GM13976 (cell line): ENCODE measurements around the gene NKAIN2.
A peak's percentile ranks its signal among the peaks of the same experiment; 100 is the strongest.
"Not testable (repeated sequence)": the region's sequence is repeated elsewhere in the genome, so short reads cannot be mapped to it uniquely, and the experiment has no call there.

Source experiments
- DNase-seq: peaks from one replicate; pipeline ENCODE4 v3.0.0; 2012; ENCODE audit warnings: low spot score
- in situ Hi-C: fragments of 300-500 bp; cut with MboI; formaldehyde crosslinking; loops from one replicate; pipeline ENCODE4 v1.12.0; 2022; ENCODE audit warnings: low sequenced_read_pairs, mixed read lengths, inconsistent platforms; ENCODE audit not compliant: unreplicated experiment
- TF ChIP-seq, protein P1 (sequence below): IDR thresholded peaks from 2 replicates; pipeline ENCODE4 v1.5.1; 2012; ENCODE audit warnings: borderline replicate concordance, mild to moderate bottlenecking; ENCODE audit not compliant: insufficient read depth; ENCODE audit errors: extremely low read depth, missing control alignments, control extremely low read depth

The NKAIN2 gene

DNA sequence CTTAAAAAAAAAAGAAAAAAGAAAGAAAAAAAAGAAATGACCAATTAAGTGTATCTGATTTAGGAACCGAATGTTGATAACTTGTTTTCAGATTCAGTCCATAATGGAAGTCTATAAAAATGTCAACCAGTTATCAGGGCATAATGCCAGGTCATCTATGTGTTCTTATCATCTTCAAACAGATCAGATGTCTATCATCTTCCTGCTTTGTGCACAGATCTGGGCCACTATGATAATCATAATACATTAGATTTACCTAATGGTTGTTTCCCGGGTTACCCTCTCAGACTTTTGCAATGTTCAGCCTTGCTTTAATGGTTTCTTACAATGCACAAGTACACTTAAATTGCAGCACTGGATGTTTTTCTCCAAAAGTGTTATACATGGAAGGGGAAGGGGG is 100.6 kb downstream of the NKAIN2 start:
- TF ChIP-seq, protein P1, sequence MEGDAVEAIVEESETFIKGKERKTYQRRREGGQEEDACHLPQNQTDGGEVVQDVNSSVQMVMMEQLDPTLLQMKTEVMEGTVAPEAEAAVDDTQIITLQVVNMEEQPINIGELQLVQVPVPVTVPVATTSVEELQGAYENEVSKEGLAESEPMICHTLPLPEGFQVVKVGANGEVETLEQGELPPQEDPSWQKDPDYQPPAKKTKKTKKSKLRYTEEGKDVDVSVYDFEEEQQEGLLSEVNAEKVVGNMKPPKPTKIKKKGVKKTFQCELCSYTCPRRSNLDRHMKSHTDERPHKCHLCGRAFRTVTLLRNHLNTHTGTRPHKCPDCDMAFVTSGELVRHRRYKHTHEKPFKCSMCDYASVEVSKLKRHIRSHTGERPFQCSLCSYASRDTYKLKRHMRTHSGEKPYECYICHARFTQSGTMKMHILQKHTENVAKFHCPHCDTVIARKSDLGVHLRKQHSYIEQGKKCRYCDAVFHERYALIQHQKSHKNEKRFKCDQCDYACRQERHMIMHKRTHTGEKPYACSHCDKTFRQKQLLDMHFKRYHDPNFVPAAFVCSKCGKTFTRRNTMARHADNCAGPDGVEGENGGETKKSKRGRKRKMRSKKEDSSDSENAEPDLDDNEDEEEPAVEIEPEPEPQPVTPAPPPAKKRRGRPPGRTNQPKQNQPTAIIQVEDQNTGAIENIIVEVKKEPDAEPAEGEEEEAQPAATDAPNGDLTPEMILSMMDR, result no peak
- no peak for DNase-seq
- in situ Hi-C loops, result no loop called here

DNA sequence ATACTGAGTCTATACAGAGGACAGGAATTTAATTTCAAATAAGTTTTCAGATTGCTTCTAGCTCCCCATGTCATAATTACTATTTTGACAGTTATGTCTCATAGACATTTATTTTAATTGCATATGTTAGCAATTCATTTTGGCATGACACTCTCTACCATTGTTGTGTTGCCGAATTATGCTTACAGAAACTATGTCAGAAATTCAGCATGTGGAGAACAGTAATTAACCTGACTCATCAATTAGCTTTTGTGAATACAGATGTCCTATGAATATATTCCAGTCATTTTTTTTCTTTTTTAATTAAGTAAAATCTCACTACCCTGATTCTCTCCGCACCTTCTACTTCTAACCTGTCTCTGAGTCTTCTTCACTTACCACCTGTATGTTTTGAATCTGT is 105.1 kb downstream of the NKAIN2 start:
- in situ Hi-C loops, result no loop called here
- TF ChIP-seq, protein P1, result no peak
- no peak for DNase-seq

DNA sequence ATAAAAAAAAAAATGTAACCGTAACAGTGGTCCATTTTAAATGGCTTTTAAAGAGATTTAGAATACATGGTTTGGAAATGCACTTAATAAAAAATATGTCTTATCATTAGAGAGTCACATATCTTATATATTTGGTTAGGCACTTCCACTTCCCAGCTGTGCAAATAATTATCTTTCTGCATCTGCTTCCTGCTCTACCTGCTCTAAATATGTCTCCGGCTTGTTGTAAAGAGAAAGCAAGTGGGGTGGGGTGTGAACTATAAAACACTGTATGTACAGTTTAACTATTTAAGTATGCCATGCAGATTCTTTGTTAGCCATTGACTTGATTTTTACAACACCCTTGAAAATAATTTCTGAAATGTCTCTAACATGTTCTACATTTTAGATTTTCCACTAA is 106.3 kb downstream of the NKAIN2 start:
- in situ Hi-C loops, result no loop called here
- TF ChIP-seq, protein P1, result no peak
- DNase-seq, result no peak

DNA sequence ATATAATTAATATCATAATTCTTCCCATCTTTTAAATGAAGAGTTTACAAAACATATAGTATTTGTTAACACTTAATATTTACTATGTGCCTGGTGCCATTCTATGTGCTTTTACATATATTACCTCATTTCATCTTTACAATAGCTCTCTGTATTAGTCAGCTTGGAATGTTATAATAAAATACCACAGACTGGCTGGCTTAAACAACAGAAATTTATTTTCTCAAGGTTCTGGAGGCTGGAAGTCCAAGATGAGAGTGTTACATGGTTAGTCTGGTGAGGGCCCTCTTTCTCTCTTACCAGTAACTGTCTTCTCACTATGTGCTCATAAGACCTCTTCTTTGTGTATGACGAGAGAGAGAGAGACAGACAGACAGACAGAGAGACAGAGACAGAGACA is 110.2 kb downstream of the NKAIN2 start:
- in situ Hi-C loops, result no loop called here
- DNase-seq, result no peak
- TF ChIP-seq, protein P1, result no peak

DNA sequence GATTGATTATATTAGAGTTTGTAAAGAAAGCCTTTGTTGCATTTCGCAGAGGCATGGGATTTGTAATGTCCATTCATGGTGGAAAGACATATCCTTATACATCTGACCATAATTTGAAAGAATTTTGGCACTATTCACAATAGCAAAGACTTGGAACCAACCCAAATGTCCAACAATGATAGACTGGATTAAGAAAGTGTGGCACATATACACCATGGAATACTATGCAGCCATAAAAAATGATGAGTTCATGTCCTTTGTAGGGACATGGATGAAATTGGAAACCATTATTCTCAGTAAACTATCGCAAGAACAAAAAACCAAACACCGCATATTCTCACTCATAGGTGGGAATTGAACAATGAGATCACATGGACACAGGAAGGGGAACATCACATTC is 119.7 kb downstream of the NKAIN2 start:
- in situ Hi-C loops, DNase-seq: not testable (repeated sequence)

DNA sequence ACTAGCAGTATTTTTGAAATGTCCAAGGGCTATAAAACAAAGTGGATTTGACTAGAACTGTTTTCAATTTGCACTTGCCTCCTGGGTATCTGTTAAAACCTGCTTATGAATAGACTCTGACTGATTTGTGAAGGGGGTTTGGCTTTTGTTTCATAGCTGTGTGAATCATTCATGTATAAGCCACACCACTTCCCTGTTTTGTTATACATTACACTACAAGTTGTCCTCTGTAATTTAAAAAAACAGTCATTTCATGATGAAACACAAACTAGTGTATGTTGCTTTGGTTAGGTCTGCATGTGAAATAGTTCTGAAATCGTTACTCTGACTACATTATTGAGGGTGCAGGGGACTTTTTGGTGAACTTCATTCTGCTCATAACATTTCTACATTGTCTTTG is 121.7 kb downstream of the NKAIN2 start:
- TF ChIP-seq, protein P1, result no peak
- DNase-seq, result peak; percentile 7

DNA sequence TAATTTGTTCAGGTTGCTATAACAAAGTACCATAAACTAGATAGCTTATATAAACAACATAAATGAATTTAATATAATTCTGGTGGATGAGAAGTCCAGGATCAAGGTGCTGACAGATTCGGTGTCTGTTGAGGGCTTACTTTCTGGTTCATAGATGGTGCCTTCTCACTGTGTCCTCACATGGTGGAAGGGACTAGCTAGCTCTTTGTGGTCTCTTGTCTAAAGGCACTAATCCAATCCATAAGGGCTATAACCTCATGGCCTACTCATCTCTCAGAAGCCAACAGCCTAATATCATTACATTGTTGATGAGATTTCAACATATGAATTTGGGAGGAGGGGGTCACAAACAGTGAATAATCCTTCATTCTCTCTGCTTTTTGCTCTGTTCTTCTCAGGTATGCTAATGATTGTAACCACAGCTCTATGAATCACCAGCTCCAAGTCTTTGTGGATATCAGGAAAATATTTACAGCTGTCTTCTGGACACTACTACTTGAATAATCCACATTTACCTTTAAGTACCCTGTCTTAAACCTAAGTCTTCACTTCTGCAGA is 122.3 kb downstream of the NKAIN2 start:
- in situ Hi-C loops, result no loop called here
- TF ChIP-seq, protein P1, result no peak
- no peak for DNase-seq

More for the DNA sequence above, 121.7 kb downstream of the NKAIN2 start:
- in situ Hi-C loops, result no loop called here
